ENCODE measurements around the gene VNN1. TPM values are rescaled to one million over a fixed set of nuclear protein-coding genes. Genes with fewer than 3 reads are reported as not detected.

VNN1 gene
- total RNA-seq, 2 donors from 2014 or later, result not detected

- no peaks in the 10 kb centered on the region for H3K36me3 Mint-ChIP-seq (ENCODE audit: low read depth)
- no peak overlapping the region for H3K4me3 Mint-ChIP-seq
- Histone ChIP-seq H3K27me3 (ENCODE audit: control insufficient read depth, insufficient read depth, low read length, poor library complexity, severe bottlenecking) (no peaks in the 10 kb centered on the region), H3K9ac (ENCODE audit: extremely low read depth, low read length, poor library complexity, severe bottlenecking) (no peak overlapping the region), H3K36me3 (ENCODE audit: control insufficient read depth, insufficient read depth, low read length) (no peaks in the 10 kb centered on the region), H3K27ac (ENCODE audit: low read depth, low read length) (no peak overlapping the region), H3K4me1 (ENCODE audit: control insufficient read depth, insufficient read depth, low read length) (no peaks in the 10 kb centered on the region), H3K4me3 (ENCODE audit: low read length) (no peak overlapping the region), H3K9me3 (ENCODE audit: control insufficient read depth, low read length) (no peaks in the 10 kb centered on the region)
- WGBS, 2 experiments (ENCODE audit: insufficient coverage in 1 of 2, insufficient read length in 1 of 2), result 94 to 100% methylated on average over 1 of the region's 1 CpG
- H3K4me1 Mint-ChIP-seq, result no peaks in the 10 kb centered on the region
- no peak overlapping the region for H3K27ac Mint-ChIP-seq
- H3K27me3 Mint-ChIP-seq (ENCODE audit: insufficient read depth), result no peaks in the 10 kb centered on the region
- no peak for DNase-seq
- no peak for TF ChIP-seq CTCF (conservative IDR thresholded peaks at IDR 0.05)
- no peaks in the 10 kb centered on the region for H3K9me3 Mint-ChIP-seq
These were observed 20.0 kb upstream of the VNN1 start for GRCh38 chr6:132733814-132734213.

- Histone ChIP-seq H3K27ac (ENCODE audit: low read depth, low read length) (no peak overlapping the region), H3K4me3 (ENCODE audit: low read length) (no peak overlapping the region), H3K4me1 (ENCODE audit: control insufficient read depth, insufficient read depth, low read length) (no peaks in the 10 kb centered on the region), H3K27me3 (ENCODE audit: control insufficient read depth, insufficient read depth, low read length, poor library complexity, severe bottlenecking) (no peaks in the 10 kb centered on the region), H3K9me3 (ENCODE audit: control insufficient read depth, low read length) (no peaks in the 10 kb centered on the region), H3K9ac (ENCODE audit: extremely low read depth, low read length, poor library complexity, severe bottlenecking) (no peak overlapping the region), H3K36me3 (ENCODE audit: control insufficient read depth, insufficient read depth, low read length) (no peaks in the 10 kb centered on the region)
- no peak for DNase-seq
- no peak overlapping the region for H3K4me3 Mint-ChIP-seq
- no peaks in the 10 kb centered on the region for H3K36me3 Mint-ChIP-seq (ENCODE audit: low read depth)
- TF ChIP-seq CTCF (conservative IDR thresholded peaks at IDR 0.05), result no peak
- no peak overlapping the region for H3K27ac Mint-ChIP-seq
- no peaks in the 10 kb centered on the region for H3K4me1 Mint-ChIP-seq
- no peaks in the 10 kb centered on the region for H3K27me3 Mint-ChIP-seq (ENCODE audit: insufficient read depth)
- WGBS, 2 experiments (ENCODE audit: insufficient coverage in 1 of 2, insufficient read length in 1 of 2), result 88% methylated on average over 2 of the region's 2 CpGs; no CpG with 5 or more reads in 1 of the 2 experiments
- H3K9me3 Mint-ChIP-seq, result no peaks in the 10 kb centered on the region
These were observed 19.4 kb upstream of the VNN1 start for GRCh38 chr6:132733283-132733682.

GRCh38 chr6:132731086-132731485 is 17.2 kb upstream of the VNN1 start:
- no peak overlapping the region for H3K27ac Mint-ChIP-seq
- H3K27me3 Mint-ChIP-seq (ENCODE audit: insufficient read depth), result no peaks in the 10 kb centered on the region
- WGBS, 2 experiments (ENCODE audit: insufficient coverage in 1 of 2, insufficient read length in 1 of 2), result 94 to 100% methylated on average over 2 of the region's 2 CpGs
- H3K36me3 Mint-ChIP-seq (ENCODE audit: low read depth), result no peaks in the 10 kb centered on the region
- Histone ChIP-seq H3K36me3 (ENCODE audit: control insufficient read depth, insufficient read depth, low read length) (no peaks in the 10 kb centered on the region), H3K27ac (ENCODE audit: low read depth, low read length) (no peak overlapping the region), H3K27me3 (ENCODE audit: control insufficient read depth, insufficient read depth, low read length, poor library complexity, severe bottlenecking) (no peaks in the 10 kb centered on the region), H3K9ac (ENCODE audit: extremely low read depth, low read length, poor library complexity, severe bottlenecking) (no peak overlapping the region), H3K4me1 (ENCODE audit: control insufficient read depth, insufficient read depth, low read length) (no peaks in the 10 kb centered on the region), H3K4me3 (ENCODE audit: low read length) (no peak overlapping the region), H3K9me3 (ENCODE audit: control insufficient read depth, low read length) (no peaks in the 10 kb centered on the region)
- no peaks in the 10 kb centered on the region for H3K4me1 Mint-ChIP-seq
- TF ChIP-seq CTCF (conservative IDR thresholded peaks at IDR 0.05), result no peak
- H3K4me3 Mint-ChIP-seq, result no peak overlapping the region
- no peak for DNase-seq
- H3K9me3 Mint-ChIP-seq, result no peaks in the 10 kb centered on the region

Data from endodermal cell (in vitro differentiated cells).